Motor neuron (in vitro differentiated cells): ENCODE data around the gene ANKS6. TPM values are rescaled to one million over a fixed set of nuclear protein-coding genes. Genes with fewer than 3 reads are reported as not detected.

Source experiments
- ATAC-seq, 8 experiments: fragments of 200-7000 bp; cut with Tn5 transposase; replicated peaks in 6 of 8; 2 replicates each; pipeline ENCODE4 v1.8.0; 2021; ENCODE audit warnings: mild to moderate bottlenecking in 8 of 8, moderate library complexity in 8 of 8
- H3K27ac ChIP-seq, 2 donors: fragments of 250-450 bp; sonication (Bioruptor Pico); 2 replicates each; pipeline ENCODE4 v1.9.0; 2021; ENCODE audit warnings: antibody characterized with exemption in 2 of 2, mild to moderate bottlenecking in 2 of 2, moderate library complexity in 1 of 2
- H3K4me1 ChIP-seq, 2 donors: fragments of 250-450 bp; sonication (Bioruptor Pico); replicated peaks in 1 of 2; 2 replicates each; pipeline ENCODE4 v1.6.1; 2021; ENCODE audit warnings: antibody characterized with exemption in 2 of 2, mild to moderate bottlenecking in 2 of 2, moderate library complexity in 1 of 2
- H3K4me3 ChIP-seq, 5 donors: fragments of 250-450 bp; sonication (Bioruptor Pico); 2 replicates each; pipeline ENCODE4 v1.9.0; 2021; ENCODE audit warnings: antibody characterized with exemption in 5 of 5, mild to moderate bottlenecking in 5 of 5, moderate library complexity in 4 of 5
- WGBS, 10 experiments: fragments of 450-650 bp; shearing (Covaris generic); methylation state at CpG; one replicate each; pipeline ENCODE4 v1.0.0; 2022; 5-methylcytosine and 5-hydroxymethylcytosine counted together
- in situ Hi-C, 9 experiments: fragments of 400-800 bp; cut with MboI; loops; one replicate each; pipeline ENCODE4 v1.15.0; 2021; ENCODE audit warnings: low sequenced_read_pairs in 9 of 9, low pct_unique_long_range_greater_than_20kb in 2 of 9; ENCODE audit not compliant: unreplicated experiment in 9 of 9
- total RNA-seq, 8 experiments: library from RNA; unstranded; fragments of 300-600 nt; gene quantifications; 2 replicates each; pipeline versions ENCODE4 v1.2.3 to v1.2.4, GENCODE V29; 2022

The ANKS6 gene
- total RNA-seq, 8 experiments from 2014 or later = 2.8 to 28.4 (median 6.8) TPM

DNA sequence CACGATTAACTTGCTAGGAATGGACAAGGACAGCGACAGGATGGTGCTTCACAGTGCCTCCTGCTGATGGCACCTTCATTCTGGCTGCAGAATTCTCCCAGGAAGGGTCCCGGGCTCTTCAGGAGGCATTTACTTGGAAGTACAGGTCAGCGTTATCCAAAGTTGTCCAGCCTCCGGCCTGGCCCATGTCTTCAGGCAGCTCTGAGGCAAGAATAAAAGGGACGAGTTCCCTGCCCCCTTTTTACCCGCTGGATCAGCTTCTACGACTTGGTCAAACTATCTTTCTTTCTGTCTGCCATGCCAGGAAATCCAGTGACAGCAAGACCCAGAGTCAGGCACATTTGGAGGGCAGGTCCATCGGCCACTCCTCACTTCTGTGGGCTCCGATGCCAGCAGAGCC is 64.3 kb downstream of the ANKS6 start:
- in situ Hi-C loops = no loop called here
- ATAC-seq = no peak
- 51 to 96% (median 81%) methylated on average over 1 to 10 of the region's 10 CpGs; no CpG with 5 or more reads in 1 of the 10 experiments for WGBS, 10 experiments
- H3K4me3 ChIP-seq = no peak overlapping the region
- H3K4me1 ChIP-seq = peaks cover 0 to 6% of the 10 kb centered on the region in 2 donors
- no peak overlapping the region for H3K27ac ChIP-seq

DNA sequence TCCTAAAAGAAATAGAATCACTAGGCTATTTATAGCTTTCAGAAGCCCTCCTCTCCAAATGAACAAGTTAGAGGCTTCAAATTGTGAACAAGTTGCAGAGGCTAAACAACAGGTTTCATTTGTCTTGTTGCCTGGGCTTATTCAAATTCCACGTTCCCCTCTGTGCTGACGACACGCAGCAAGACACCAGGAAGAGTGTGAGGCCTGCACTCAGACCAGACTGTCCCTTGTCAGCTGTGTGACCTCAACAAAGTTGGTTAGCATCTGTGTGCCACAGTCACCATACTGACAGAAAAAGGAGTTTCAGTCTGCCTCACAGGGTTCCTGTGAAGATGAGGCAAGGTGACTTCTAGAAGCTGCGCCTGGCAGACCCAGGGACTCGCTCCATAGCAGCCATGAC is 65.5 kb downstream of the ANKS6 start:
- peak in 5 of 8 experiments; percentile 38 to 76 (median 58) for ATAC-seq
- Histone ChIP-seq H3K27ac (no peak overlapping the region), H3K4me1 (peaks cover 0 to 6% of the 10 kb centered on the region in 2 donors), H3K4me3 (no peak overlapping the region)
- in situ Hi-C loops = no loop called here
- WGBS, 10 experiments = 60 to 100% (median 83%) methylated on average over 1 to 5 of the region's 5 CpGs; no CpG with 5 or more reads in 5 of the 10 experiments

DNA sequence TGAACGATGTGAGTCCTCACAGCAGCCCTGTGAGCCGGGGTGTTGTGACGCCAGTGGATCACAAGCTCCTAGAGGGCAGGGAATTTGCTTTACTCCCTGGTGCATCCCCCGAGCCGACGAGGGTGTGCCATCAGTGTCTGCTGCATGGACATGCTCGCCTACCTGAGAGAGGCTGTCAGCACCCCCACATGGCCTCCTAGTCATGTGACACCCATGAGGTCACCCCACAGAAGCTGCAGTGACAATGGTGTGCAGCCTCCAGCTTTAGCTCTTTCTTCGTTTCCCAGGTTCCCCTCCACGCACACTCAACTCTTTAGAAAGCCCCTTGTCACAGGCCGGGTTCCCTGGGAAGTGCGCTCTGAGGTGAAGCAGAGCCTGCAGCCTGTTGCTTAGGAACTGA is 67.9 kb downstream of the ANKS6 start:
- no peak overlapping the region for H3K4me3 ChIP-seq
- peaks cover 0 to 6% of the 10 kb centered on the region in 2 donors for H3K4me1 ChIP-seq
- in situ Hi-C loops = no loop called here
- peak in 1 of 8 experiments; percentile 40 for ATAC-seq
- no peak overlapping the region for H3K27ac ChIP-seq
- 63 to 89% (median 80%) methylated on average over 2 to 5 of the region's 11 CpGs; no CpG with 5 or more reads in 7 of the 10 experiments for WGBS, 10 experiments

DNA sequence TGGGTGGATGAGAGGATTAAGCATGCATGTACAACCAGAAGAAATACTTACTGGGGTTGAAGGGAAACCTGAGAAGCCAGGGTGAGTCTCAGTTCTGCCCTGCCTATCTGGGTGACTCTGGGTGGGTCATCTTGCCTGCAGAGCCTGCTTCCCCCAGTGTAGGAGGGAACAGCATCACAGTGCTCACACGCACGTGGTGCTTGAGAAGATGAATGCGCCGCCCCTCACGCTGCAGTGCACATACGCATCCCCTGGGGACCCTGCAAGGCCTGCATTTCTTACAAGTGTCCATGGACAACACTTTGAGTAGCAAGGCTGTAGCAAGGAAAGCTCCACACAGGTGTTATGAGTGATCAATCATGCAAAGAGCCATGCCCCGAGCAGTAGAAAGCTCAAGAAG is 68.9 kb downstream of the ANKS6 start:
- no peak overlapping the region for H3K27ac ChIP-seq
- no peak overlapping the region for H3K4me3 ChIP-seq
- peaks cover 0 to 6% of the 10 kb centered on the region in 2 donors for H3K4me1 ChIP-seq
- peak in 3 of 8 experiments; percentile 32 to 65 (median 53) for ATAC-seq
- in situ Hi-C loops = no loop called here
- WGBS, 10 experiments = 41 to 82% (median 71%) methylated on average over 1 to 5 of the region's 7 CpGs; no CpG with 5 or more reads in 6 of the 10 experiments

DNA sequence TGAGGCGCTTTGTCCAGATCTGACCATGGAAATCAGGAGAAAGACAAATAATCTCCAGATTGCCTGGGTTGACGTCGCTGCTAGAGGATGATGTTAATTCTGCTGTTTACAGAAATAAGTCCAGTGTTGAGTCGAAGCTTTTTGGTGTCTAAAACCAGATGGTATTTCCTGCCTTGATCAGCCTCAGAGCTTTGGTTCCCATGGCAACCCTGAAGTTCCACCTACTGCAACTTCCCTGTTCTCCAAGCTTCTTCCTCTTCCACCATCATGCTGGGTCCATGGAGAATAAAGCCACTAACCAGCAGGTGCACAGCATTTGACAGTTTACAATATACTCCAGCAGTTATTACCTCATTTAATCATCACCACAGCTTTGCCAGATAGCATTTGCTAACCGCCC is 69.6 kb downstream of the ANKS6 start:
- no peak overlapping the region for H3K27ac ChIP-seq
- in situ Hi-C loops = no loop called here
- no peak overlapping the region for H3K4me3 ChIP-seq
- H3K4me1 ChIP-seq = peaks cover 0 to 6% of the 10 kb centered on the region in 2 donors
- 0 to 90% (median 8%) methylated on average over 1 to 5 of the region's 5 CpGs; no CpG with 5 or more reads in 3 of the 10 experiments for WGBS, 10 experiments
- no peak for ATAC-seq

DNA sequence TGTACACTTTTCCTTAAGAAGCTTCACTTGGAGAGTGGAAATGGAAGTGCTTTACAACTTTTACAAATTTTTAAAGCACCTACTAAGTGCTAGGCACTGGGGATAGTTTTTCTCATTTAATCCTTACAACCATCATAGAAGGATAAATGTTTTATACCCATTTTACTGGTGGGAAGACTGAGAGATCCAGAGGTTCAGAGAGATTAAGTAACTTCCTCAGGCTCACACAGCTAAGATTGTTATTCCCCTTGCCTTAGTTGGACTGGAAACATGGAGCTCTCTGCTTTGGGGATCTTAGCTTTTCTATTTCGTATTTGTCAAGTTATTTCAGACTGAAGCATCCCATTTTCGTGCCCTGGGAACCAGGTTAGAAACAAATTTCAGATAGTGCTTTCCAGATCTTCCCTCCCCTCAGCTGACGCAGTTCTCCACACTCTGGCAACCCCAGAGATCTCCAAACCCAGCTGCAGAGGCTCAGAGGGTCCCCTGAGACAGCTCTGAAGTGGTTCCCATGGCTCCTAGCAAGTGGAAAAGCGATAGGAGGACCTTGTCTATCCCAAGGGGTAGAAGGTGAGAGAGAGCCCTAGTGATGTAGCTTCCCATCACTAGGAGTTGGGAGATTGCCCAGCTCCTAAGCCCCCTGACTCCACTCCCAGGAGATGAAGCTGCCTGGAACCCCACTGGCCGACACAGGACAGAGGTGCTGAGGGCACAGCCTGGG is 71.4 kb downstream of the ANKS6 start:
- 0 to 70% (median 48%) methylated on average over 1 to 5 of the region's 5 CpGs; no CpG with 5 or more reads in 2 of the 10 experiments for WGBS, 10 experiments
- no peak overlapping the region for H3K4me3 ChIP-seq
- in situ Hi-C loops = loop anchor here in 4 of 9 experiments (25.0 kb wide), 2 partner anchors 113 to 413 kb away; no protein-coding TSS in a partner anchor
- ATAC-seq = no peak
- H3K27ac ChIP-seq = no peak overlapping the region
- no peaks in the 10 kb centered on the region for H3K4me1 ChIP-seq

DNA sequence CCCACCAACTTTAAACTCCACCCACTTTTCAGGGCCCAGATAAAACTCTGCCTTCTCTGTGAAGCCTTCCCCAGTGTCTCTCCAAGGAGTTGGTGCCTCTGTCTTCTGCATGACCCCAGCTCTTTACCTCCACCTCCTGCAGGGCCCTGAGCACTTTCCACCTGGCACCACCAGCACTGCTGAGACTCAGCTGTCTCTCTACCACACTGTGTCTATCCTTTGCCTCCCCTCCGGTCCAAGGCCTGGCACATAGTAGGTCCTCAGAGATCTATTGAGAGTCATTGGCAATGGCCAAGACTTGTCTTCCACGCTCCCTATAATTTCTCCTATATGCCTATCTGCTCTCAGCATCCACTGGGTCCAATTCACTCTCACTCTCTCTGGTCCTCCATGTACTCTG is 74.7 kb downstream of the ANKS6 start:
- Histone ChIP-seq H3K27ac (no peak overlapping the region), H3K4me1 (no peaks in the 10 kb centered on the region), H3K4me3 (no peak overlapping the region)
- in situ Hi-C loops = loop anchor here in 4 of 9 experiments (25.0 kb wide), 2 partner anchors 109 to 409 kb away; no protein-coding TSS in a partner anchor
- 21 to 100% (median 63%) methylated on average over 1 to 2 of the region's 2 CpGs; no CpG with 5 or more reads in 5 of the 10 experiments for WGBS, 10 experiments
- no peak for ATAC-seq

DNA sequence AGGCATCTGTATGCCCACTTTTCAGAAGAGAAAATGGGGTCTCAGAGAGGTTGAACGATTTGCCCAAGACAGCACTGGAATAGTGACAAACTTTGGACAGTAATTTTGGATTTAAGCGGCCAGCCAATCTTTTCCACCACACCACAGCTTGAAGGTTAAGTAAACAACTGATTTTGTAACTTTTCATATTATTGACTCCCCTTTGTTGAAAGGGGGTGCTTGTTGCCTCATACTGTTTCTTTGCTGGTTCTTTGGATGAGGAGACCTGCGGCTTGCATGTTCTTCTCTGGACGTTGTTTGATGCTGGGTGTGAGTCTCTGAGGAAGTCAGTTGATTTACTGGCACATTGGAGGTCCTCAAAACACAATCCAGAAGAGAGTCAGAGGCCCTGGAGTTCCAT is 76.0 kb downstream of the ANKS6 start:
- H3K27ac ChIP-seq = no peak overlapping the region
- H3K4me3 ChIP-seq = no peak overlapping the region
- no peak for ATAC-seq
- WGBS, 10 experiments = 29 to 95% (median 78%) methylated on average over 1 to 4 of the region's 4 CpGs; no CpG with 5 or more reads in 2 of the 10 experiments
- no peaks in the 10 kb centered on the region for H3K4me1 ChIP-seq
- in situ Hi-C loops = loop anchor here in 4 of 9 experiments (25.0 kb wide), 2 partner anchors 108 to 408 kb away; no protein-coding TSS in a partner anchor

DNA sequence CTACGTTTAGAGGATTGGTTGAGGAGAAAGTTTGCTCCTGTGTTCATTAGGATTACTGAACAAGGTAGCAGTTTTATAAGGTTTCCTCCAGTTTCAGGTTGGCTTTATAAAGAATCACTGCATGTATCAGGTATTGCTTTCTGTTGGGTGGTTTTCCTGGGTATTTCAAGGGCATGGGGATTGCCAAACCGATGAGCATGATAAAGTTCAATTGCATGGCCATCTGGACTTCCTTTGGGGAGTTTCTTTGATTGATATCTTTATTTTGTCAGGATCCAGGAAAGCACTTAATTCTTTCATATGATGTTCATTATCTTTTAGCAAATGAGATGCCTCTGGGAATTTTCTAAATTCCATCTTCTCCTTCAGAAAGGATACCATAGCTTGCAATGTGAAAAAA is 77.3 kb downstream of the ANKS6 start:
- in situ Hi-C loops = loop anchor here in 4 of 9 experiments (25.0 kb wide), 2 partner anchors 107 to 407 kb away; no protein-coding TSS in a partner anchor
- H3K4me1 ChIP-seq = no peaks in the 10 kb centered on the region
- H3K4me3 ChIP-seq = no peak overlapping the region
- no peak overlapping the region for H3K27ac ChIP-seq
- 0 to 80% (median 40%) methylated on average over 1 to 2 of the region's 2 CpGs; no CpG with 5 or more reads in 1 of the 10 experiments for WGBS, 10 experiments
- no peak for ATAC-seq

DNA sequence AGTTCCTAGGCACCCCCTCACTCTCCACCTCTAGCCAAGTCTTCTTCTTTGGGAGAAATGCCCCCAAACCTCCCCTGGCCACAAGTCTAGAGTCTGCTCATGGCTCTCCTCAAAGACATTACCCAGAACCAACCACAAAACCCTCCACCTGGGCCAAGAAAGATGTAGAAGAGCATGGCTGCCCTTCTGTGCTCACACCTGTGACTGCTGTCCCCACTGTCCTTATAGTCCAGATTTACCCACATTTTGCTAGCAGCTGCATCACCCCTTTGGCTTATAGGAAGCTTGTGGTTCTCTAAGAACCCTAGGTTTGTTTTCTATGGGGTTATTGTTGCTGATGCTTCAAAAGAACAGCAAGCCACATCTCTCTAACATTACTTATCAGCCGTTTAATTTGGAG is 81.5 kb downstream of the ANKS6 start:
- WGBS, 10 experiments = 0 to 67% (median 34%) methylated on average over 1 of the region's 1 CpG; no CpG with 5 or more reads in 2 of the 10 experiments
- in situ Hi-C loops = loop anchor here in 4 of 9 experiments (25.0 kb wide), 2 partner anchors 103 to 403 kb away; no protein-coding TSS in a partner anchor
- no peak for ATAC-seq
- Histone ChIP-seq H3K4me1 (no peaks in the 10 kb centered on the region), H3K4me3 (no peak overlapping the region), H3K27ac (no peak overlapping the region)

DNA sequence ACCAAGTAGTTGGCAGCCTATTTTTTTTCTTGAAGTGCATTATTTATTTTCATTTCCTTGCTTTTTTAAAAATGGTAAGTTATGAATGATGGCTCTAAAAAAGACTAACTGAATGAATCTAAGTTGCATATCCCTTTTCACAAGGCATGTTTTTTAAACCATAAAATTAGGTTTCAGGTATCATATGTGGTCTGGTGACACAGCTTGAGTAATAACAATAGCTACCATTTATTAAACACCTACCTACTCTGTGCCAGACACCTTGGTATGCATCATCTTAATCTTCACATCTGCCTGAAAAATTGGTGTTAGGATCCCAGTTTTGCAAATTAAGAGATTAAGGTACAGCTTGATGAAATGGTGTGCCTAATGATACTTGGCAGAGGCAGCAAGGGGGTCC is 83.4 kb downstream of the ANKS6 start:
- Histone ChIP-seq H3K4me1 (no peaks in the 10 kb centered on the region), H3K27ac (no peak overlapping the region), H3K4me3 (no peak overlapping the region)
- ATAC-seq = no peak
- in situ Hi-C loops = loop anchor here in 4 of 9 experiments (25.0 kb wide), 2 partner anchors 101 to 401 kb away; no protein-coding TSS in a partner anchor

DNA sequence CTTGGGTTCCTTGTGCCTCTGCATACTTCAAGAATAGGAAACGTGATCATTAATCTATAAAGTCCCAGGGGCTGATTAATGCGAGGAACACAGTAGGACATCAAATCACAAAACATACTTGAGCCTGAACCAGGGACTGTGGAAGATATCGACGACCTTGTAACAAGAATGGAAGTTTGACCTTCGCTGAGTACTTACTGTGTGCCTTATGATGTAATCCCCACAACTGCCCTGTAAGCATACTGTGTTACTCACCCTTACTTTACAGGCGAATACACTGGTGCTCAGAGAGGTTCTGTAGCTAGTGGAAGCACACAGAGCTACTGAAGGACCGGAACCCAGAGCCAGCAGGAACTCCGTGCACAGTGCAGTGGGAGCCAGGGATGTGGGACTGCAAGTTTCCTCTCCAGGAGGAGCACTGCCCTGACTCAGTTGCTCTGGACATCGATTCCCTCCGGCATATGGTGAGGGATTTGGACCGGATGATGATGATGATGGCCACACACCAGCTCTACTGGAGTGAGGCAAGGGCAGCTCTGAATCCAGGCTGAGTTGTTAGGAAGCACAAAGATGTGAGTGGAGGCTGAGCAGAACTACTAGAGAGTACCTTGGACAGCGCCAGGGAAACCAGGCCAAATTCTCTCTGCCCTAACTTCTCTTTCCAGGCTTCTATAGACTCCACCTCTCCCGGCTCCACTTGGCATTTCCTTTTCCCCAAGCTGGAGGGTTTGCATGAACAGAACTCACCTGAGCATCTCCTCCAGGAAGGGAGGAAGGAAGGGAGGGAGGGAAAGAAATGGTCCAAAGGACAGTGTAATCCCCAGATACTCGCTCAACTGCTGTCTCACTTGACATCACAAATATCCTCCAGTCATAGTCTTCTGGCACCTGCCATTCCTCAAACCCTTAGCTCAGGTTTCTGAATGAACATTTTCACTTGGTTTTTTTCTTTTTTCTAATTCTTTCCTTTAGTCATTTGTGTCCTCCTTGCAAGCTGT is 86.1 kb downstream of the ANKS6 start:
- 11 to 92% (median 60%) methylated on average over 2 to 10 of the region's 14 CpGs; no CpG with 5 or more reads in 1 of the 10 experiments for whole genome bisulfite sequencing, 10 experiments
- Histone ChIP-seq H3K4me3 (no peak overlapping the region), H3K4me1 (peaks cover 0 to 6% of the 10 kb centered on the region in 2 donors), H3K27ac (no peak overlapping the region)
- in situ Hi-C loops = loop anchor here in 4 of 9 experiments (25.0 kb wide), 2 partner anchors 98 to 398 kb away; no protein-coding TSS in a partner anchor
- peak in 3 of 8 experiments; percentile 8 to 36 (median 8) for ATAC-seq
